ENCODE data around the gene PIGB. TPM values are rescaled to one million over a fixed set of nuclear protein-coding genes. Genes with fewer than 3 reads are reported as not detected.

The PIGB gene
- total RNA-seq, 2 experiments from 2014 or later: 21.5 to 21.6 TPM

GRCh38 chr15:55353025-55353424 lies 34.0 kb downstream of the PIGB start:
- CTCF ChIA-PET: no interaction called here
- no peak overlapping the region for H3K27ac Mint-ChIP-seq
- no peaks in the 10 kb centered on the region for H3K9me3 Mint-ChIP-seq
- no peak overlapping the region for H3K4me3 Mint-ChIP-seq
- POLR2A ChIA-PET: no interaction called here
- no peaks in the 10 kb centered on the region for H3K4me1 Mint-ChIP-seq (ENCODE audit: low read depth)
- Histone ChIP-seq H3K27me3 (ENCODE audit: control insufficient read depth in 1 of 2, insufficient read depth in 2 of 2, low read length in 2 of 2) (no peaks in the 10 kb centered on the region), H3K27ac (ENCODE audit: low read depth in 1 of 2, low read length in 2 of 2) (no peak overlapping the region), H3K36me3 (ENCODE audit: insufficient read depth, low read length) (peaks cover 37% of the 10 kb centered on the region), H3K4me3 (ENCODE audit: low read length) (no peak overlapping the region), H3K9me3 (ENCODE audit: control insufficient read depth in 1 of 2, insufficient read depth in 1 of 2, low read length in 2 of 2) (no peaks in the 10 kb centered on the region), H3K4me1 (ENCODE audit: insufficient read depth, low read length) (no peaks in the 10 kb centered on the region)
- no peak for TF ChIP-seq CTCF (IDR thresholded peaks at IDR 0.05)
- ATAC-seq (ENCODE audit: poor library complexity): no peak
- no peaks in the 10 kb centered on the region for H3K27me3 Mint-ChIP-seq
- intact Hi-C loops (cut with DNase I, micrococcal nuclease): no loop called here
- H3K36me3 Mint-ChIP-seq (ENCODE audit: low read depth): peaks cover 68% of the 10 kb centered on the region
- no peak for DNase-seq

- Histone ChIP-seq H3K4me3 (ENCODE audit: low read length) (no peak overlapping the region), H3K27ac (ENCODE audit: low read depth in 1 of 2, low read length in 2 of 2) (no peak overlapping the region), H3K36me3 (ENCODE audit: insufficient read depth, low read length) (peaks cover 29% of the 10 kb centered on the region), H3K27me3 (ENCODE audit: control insufficient read depth in 1 of 2, insufficient read depth in 2 of 2, low read length in 2 of 2) (no peaks in the 10 kb centered on the region), H3K4me1 (ENCODE audit: insufficient read depth, low read length) (no peaks in the 10 kb centered on the region), H3K9me3 (ENCODE audit: control insufficient read depth in 1 of 2, insufficient read depth in 1 of 2, low read length in 2 of 2) (no peaks in the 10 kb centered on the region)
- H3K27me3 Mint-ChIP-seq: no peaks in the 10 kb centered on the region
- H3K4me3 Mint-ChIP-seq: no peak overlapping the region
- ATAC-seq (ENCODE audit: poor library complexity): no peak
- DNase-seq: no peak
- intact Hi-C loops (cut with DNase I, micrococcal nuclease): no loop called here
- H3K9me3 Mint-ChIP-seq: no peaks in the 10 kb centered on the region
- H3K4me1 Mint-ChIP-seq (ENCODE audit: low read depth): no peaks in the 10 kb centered on the region
- peaks cover 68% of the 10 kb centered on the region for H3K36me3 Mint-ChIP-seq (ENCODE audit: low read depth)
- no peak for TF ChIP-seq CTCF (IDR thresholded peaks at IDR 0.05)
- ChIA-PET CTCF (interaction anchor here (0.7 to 1.6 kb wide), 2 partner anchors 51 to 83 kb away, joined by 3 to 4 read pairs; partner anchors contain the start of genes CCPG1 and PIERCE2), POLR2A (no interaction called here)
- no peak overlapping the region for H3K27ac Mint-ChIP-seq
Observed at GRCh38 chr15:55356985-55357585, 38.1 kb downstream of the PIGB start.

- Histone ChIP-seq H3K9me3 (ENCODE audit: control insufficient read depth in 1 of 2, insufficient read depth in 1 of 2, low read length in 2 of 2) (no peaks in the 10 kb centered on the region), H3K27ac (ENCODE audit: low read depth in 1 of 2, low read length in 2 of 2) (no peak overlapping the region), H3K36me3 (ENCODE audit: insufficient read depth, low read length) (peaks cover 36% of the 10 kb centered on the region), H3K27me3 (ENCODE audit: control insufficient read depth in 1 of 2, insufficient read depth in 2 of 2, low read length in 2 of 2) (no peaks in the 10 kb centered on the region), H3K4me1 (ENCODE audit: insufficient read depth, low read length) (no peaks in the 10 kb centered on the region), H3K4me3 (ENCODE audit: low read length) (no peak overlapping the region)
- peaks cover 71% of the 10 kb centered on the region for H3K36me3 Mint-ChIP-seq (ENCODE audit: low read depth)
- no peaks in the 10 kb centered on the region for H3K27me3 Mint-ChIP-seq
- H3K4me3 Mint-ChIP-seq: no peak overlapping the region
- DNase-seq (no peak), ATAC-seq (ENCODE audit: poor library complexity) (no peak)
- no peak overlapping the region for H3K27ac Mint-ChIP-seq
- intact Hi-C loops (cut with DNase I, micrococcal nuclease): no loop called here
- POLR2A ChIA-PET: no interaction called here
- no peaks in the 10 kb centered on the region for H3K4me1 Mint-ChIP-seq (ENCODE audit: low read depth)
- no peak for TF ChIP-seq CTCF (IDR thresholded peaks at IDR 0.05)
- no peaks in the 10 kb centered on the region for H3K9me3 Mint-ChIP-seq
- CTCF ChIA-PET: no interaction called here
Observed at GRCh38 chr15:55357774-55358173, 38.8 kb downstream of the PIGB start.
